PC-3 (cell line): Measurements from ENCODE around the gene ULBP3.

Experiments used
- CTCF ChIP-seq: fragments of 300-600 bp; sonication (generic); conservative IDR thresholded peaks from 2 replicates; pipeline ENCODE4 v1.5.1; 2017; ENCODE audit warnings: antibody characterized with exemption, low read depth, mild to moderate bottlenecking, low read length
- EZH2 ChIP-seq: fragments of 300-600 bp; sonication (generic); IDR thresholded peaks from one replicate; pipeline ENCODE4 v1.6.1; 2017; ENCODE audit warnings: antibody characterized with exemption, mild to moderate bottlenecking, low read length; ENCODE audit not compliant: unreplicated experiment
- EZH2phosphoT487 ChIP-seq: fragments of 300-600 bp; sonication (generic); IDR thresholded peaks from 2 replicates; pipeline ENCODE4 v1.6.1; 2018; ENCODE audit warnings: mild to moderate bottlenecking, antibody characterized with exemption, low read length, borderline replicate concordance

DNA sequence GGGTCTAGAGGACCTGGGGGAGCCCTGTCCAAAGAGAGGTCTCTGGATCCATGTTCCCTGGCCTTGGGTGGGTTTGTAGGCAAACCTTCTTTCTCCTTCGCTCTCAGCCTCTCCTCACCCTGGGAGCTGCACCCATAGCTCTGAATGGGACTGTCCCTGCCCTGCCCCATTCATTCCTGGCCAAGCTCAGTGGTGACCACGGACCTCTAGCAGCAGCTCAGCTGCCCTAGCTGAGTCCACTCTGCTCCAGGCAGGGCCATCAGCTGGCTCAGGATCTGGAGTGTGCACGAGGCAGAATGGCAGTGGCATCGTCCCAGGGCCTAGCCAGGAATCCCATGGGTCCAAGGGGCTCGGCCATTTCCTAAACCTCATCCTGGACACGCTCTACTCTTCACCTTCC is 5.3 kb downstream of the ULBP3 start:
- TF ChIP-seq CTCF (no peak), EZH2phosphoT487 (no peak), EZH2 (no peak)
